SK-N-MC (cell line): ENCODE data around the gene GMCL2.

ENCODE experiments used
- EZH2 ChIP-seq: fragments of 200-600 bp; sonication (generic); IDR thresholded peaks from one replicate; pipeline ENCODE4 v1.6.1; 2017; ENCODE audit warnings: antibody characterized with exemption
- POLR2AphosphoS5 ChIP-seq: IDR thresholded peaks from 2 replicates; pipeline ENCODE4 v1.6.1; 2012; ENCODE audit warnings: mild to moderate bottlenecking, low read depth, low read length, borderline replicate concordance

DNA sequence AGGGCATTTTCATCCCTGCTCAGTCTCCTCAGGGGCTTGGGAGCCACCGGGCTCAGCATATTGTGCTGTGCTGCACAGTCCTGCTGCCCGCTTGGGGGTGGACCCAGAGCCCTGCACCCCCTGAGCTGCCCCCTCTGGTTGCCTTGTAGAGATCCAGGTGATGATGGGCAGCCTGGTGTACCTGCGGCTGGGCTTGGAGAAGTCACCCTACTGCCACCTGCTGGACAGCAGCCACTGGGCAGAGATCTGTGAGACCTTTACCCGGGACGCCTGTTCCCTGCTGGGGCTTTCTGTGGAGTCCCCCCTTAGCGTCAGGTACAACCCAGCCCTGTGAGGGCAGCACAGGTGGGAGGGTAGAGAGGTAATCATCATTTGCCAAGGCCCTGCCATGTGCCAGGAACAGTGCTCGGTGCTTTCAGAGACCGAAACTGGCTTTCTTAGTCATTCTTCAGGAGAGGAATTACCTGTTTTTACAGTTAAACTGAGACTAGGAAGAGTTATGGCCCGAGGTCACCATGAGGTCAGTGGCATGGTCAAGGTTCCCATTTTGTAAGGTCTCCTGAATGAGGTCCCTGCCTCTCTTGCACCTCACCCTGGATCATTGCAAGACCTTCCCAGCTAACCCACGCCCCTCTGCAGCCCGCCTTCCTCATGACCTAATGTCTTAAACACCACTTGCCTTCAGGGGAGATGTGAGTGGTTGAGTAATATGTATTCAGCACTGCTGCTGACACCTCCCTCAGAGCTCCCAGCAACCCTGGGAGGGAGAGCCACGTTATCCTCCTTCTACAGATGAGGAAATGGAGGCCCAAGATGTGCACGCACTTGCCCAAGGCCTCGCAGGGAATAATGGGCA is 41.0 kb downstream of the GMCL2 start:
- TF ChIP-seq EZH2: no peak
- 0 out of 2 replicates have a peak, but pooled peaks have one; percentile 1 for TF ChIP-seq POLR2AphosphoS5
